Measurements from ENCODE around the gene HPS3. TPM values are rescaled to one million over a fixed set of nuclear protein-coding genes. Genes with fewer than 3 reads are reported as not detected.

HPS3 gene
- total and polyA plus RNA-seq, 3 experiments from 2014 or later = 19.3 to 41.9 (median 19.6) TPM

DNA sequence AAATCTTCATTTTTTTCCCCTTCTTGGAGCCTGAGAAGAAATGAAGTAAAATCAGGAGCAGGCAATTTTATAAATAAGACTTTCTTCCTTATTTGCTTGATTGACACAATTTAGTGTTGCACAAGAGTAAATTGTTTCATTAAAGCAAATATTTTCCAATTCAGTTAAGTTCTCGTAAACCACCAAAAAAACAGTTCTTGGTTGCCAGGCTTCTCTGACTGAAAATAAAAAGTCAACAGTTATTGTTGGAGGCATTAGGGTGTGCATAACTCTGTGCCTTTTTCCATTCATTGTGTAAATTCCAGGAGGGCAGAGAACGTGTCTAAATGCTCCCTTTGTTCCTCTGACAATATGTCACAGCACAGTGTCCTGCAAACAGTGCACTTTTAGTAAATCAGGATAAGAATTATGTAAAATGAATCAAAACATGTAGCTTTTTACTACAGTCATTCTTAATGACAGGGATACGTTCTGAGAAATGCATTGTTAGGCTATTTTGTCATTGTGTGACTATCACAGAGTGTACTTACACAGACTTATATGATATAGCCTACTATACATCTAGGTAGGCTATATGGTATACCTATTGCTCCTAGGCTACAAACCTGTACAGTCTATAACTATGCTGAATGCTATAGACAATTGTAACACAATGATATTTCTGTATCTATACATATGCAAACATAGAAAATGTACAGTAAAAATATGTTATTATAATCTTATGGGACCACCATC, 92.5 kb downstream of the HPS3 start, which contains the start of gene CP:
CP (minus strand) TSS at position 47 of the 735 bp plus-strand sequence; CDS start at position 10, 37 bp downstream.
- no peaks in the 10 kb centered on the region for H3K27me3 ChIP-seq (ENCODE audit: insufficient read depth, low read length, poor library complexity, severe bottlenecking)
- H3K4me1 ChIP-seq (ENCODE audit: insufficient read depth, low read length) = peaks cover 13% of the 10 kb centered on the region
- H3K36me3 ChIP-seq (ENCODE audit: insufficient read depth, low read length) = no peaks in the 10 kb centered on the region
- DNase-seq = no peak
- ChIA-PET POLR2A (no interaction called here), CTCF (no interaction called here)
- Mint-ChIP-seq H3K9me3 (peaks cover 0 to 1% (median 0%) of the 10 kb centered on the region in 5 donors), H3K27ac (no peak within 1 kb of the TSS), H3K27me3 (peaks cover 0 to 1% of the 10 kb centered on the region in 2 donors), H3K4me1 (peaks cover 15 to 27% (median 20%) of the 10 kb centered on the region in 3 donors), H3K4me3 (no peak within 1 kb of the TSS), H3K36me3 (peaks cover 0 to 1% (median 0%) of the 10 kb centered on the region in 3 donors)
- no peak within 1 kb of the TSS for H3K27ac ChIP-seq (ENCODE audit: low read depth, low read length)
- H3K9me3 ChIP-seq (ENCODE audit: low read length) = no peaks in the 10 kb centered on the region
- no peak within 1 kb of the TSS for H3K4me3 ChIP-seq (ENCODE audit: low read length)

Other genes with a start within 250 kb of the HPS3 start
- 10 to 100 TPM; 31.9 to 35.0 TPM for gene GYG1, start 138.1 kb upstream of the HPS3 start, total RNA-seq
- 78.3 TPM for gene GYG1, start 138.1 kb upstream of the HPS3 start, polyA plus RNA-seq
- gene HLTF, start 43.1 kb upstream of the HPS3 start, total RNA-seq = 10 to 100 TPM; 17.5 to 18.6 TPM
- 20.9 TPM for gene HLTF, start 43.1 kb upstream of the HPS3 start, polyA plus RNA-seq
- not detected for gene CP, start 92.2 kb downstream of the HPS3 start, total RNA-seq
- not detected for gene CP, start 92.2 kb downstream of the HPS3 start, polyA plus RNA-seq
- gene TM4SF18, start 204.0 kb downstream of the HPS3 start, total RNA-seq = not detected
- gene TM4SF18, start 204.0 kb downstream of the HPS3 start, polyA plus RNA-seq = not detected
- gene TM4SF1, start 248.0 kb downstream of the HPS3 start, total RNA-seq = under 1 TPM; 0.18 to 0.27 TPM
- gene TM4SF1, start 248.0 kb downstream of the HPS3 start, polyA plus RNA-seq = not detected

Data from CD8-positive, alpha-beta memory T cell (primary cell).